Measurements from ENCODE around the gene TFAP2E. TPM values are rescaled to one million over a fixed set of nuclear protein-coding genes. Genes with fewer than 3 reads are reported as not detected.

TFAP2E gene
- total and polyA plus RNA-seq, 4 donors = 0.99 to 12.4 (median 4.7) TPM

- Histone ChIP-seq H3K27me3 (ENCODE audit: control insufficient read depth, insufficient read depth, low read length) (no peaks in the 10 kb centered on the region), H3K9me3 (ENCODE audit: control insufficient read depth, insufficient read depth, low read length) (no peaks in the 10 kb centered on the region), H3K27ac (ENCODE audit: low read depth, low read length) (no peak overlapping the region), H3K4me1 (ENCODE audit: control insufficient read depth, insufficient read depth, low read length) (no peaks in the 10 kb centered on the region), H3K36me3 (ENCODE audit: control insufficient read depth, insufficient read depth, low read length) (peaks cover 43% of the 10 kb centered on the region), H3K4me3 (ENCODE audit: low read depth, low read length) (no peak overlapping the region)
- peak in 1 of 6 donors; percentile 3 for DNase-seq (ENCODE audit: low read depth in 4 of 6, low spot score in 6 of 6)
- WGBS (ENCODE audit: insufficient coverage) = 53% methylated on average over 5 of the region's 6 CpGs
Observed at GRCh38 chr1:35605071-35605866, 32.2 kb downstream of the TFAP2E start.

GRCh38 chr1:35605867-35606182, 32.7 kb downstream of the TFAP2E start:
- DNase-seq (ENCODE audit: low read depth in 4 of 6, low spot score in 6 of 6) = no peak
- H3K4me3 ChIP-seq (ENCODE audit: low read depth, low read length) = no peak overlapping the region
- H3K9me3 ChIP-seq (ENCODE audit: control insufficient read depth, insufficient read depth, low read length) = no peaks in the 10 kb centered on the region
- H3K27ac ChIP-seq (ENCODE audit: low read depth, low read length) = no peak overlapping the region
- peaks cover 45% of the 10 kb centered on the region for H3K36me3 ChIP-seq (ENCODE audit: control insufficient read depth, insufficient read depth, low read length)
- no peaks in the 10 kb centered on the region for H3K27me3 ChIP-seq (ENCODE audit: control insufficient read depth, insufficient read depth, low read length)
- 54% methylated on average over 3 of the region's 4 CpGs for WGBS (ENCODE audit: insufficient coverage)
- no peaks in the 10 kb centered on the region for H3K4me1 ChIP-seq (ENCODE audit: control insufficient read depth, insufficient read depth, low read length)

GRCh38 chr1:35611655-35612054, 38.5 kb downstream of the TFAP2E start:
- Histone ChIP-seq H3K4me3 (ENCODE audit: low read depth, low read length) (no peak overlapping the region), H3K36me3 (ENCODE audit: control insufficient read depth, insufficient read depth, low read length) (peaks cover 18% of the 10 kb centered on the region), H3K9me3 (ENCODE audit: control insufficient read depth, insufficient read depth, low read length) (no peaks in the 10 kb centered on the region), H3K27me3 (ENCODE audit: control insufficient read depth, insufficient read depth, low read length) (no peaks in the 10 kb centered on the region), H3K27ac (ENCODE audit: low read depth, low read length) (no peak overlapping the region), H3K4me1 (ENCODE audit: control insufficient read depth, insufficient read depth, low read length) (no peaks in the 10 kb centered on the region)
- DNase-seq (ENCODE audit: low read depth in 4 of 6, low spot score in 6 of 6) = no peak
- 100% methylated on average over 5 of the region's 7 CpGs for WGBS (ENCODE audit: insufficient coverage)

GRCh38 chr1:35615440-35615839, 42.3 kb downstream of the TFAP2E start:
- no peaks in the 10 kb centered on the region for H3K4me1 ChIP-seq (ENCODE audit: control insufficient read depth, insufficient read depth, low read length)
- H3K27ac ChIP-seq (ENCODE audit: low read depth, low read length) = no peak overlapping the region
- H3K27me3 ChIP-seq (ENCODE audit: control insufficient read depth, insufficient read depth, low read length) = no peaks in the 10 kb centered on the region
- H3K9me3 ChIP-seq (ENCODE audit: control insufficient read depth, insufficient read depth, low read length) = no peaks in the 10 kb centered on the region
- peak in 2 of 6 donors; percentile 13 to 42 for DNase-seq (ENCODE audit: low read depth in 4 of 6, low spot score in 6 of 6)
- H3K36me3 ChIP-seq (ENCODE audit: control insufficient read depth, insufficient read depth, low read length) = peaks cover 9% of the 10 kb centered on the region
- 43% methylated on average over 7 of the region's 8 CpGs for WGBS (ENCODE audit: insufficient coverage)
- H3K4me3 ChIP-seq (ENCODE audit: low read depth, low read length) = no peak overlapping the region

- Histone ChIP-seq H3K9me3 (ENCODE audit: control insufficient read depth, insufficient read depth, low read length) (no peaks in the 10 kb centered on the region), H3K4me1 (ENCODE audit: control insufficient read depth, insufficient read depth, low read length) (no peaks in the 10 kb centered on the region), H3K36me3 (ENCODE audit: control insufficient read depth, insufficient read depth, low read length) (peaks cover 16% of the 10 kb centered on the region), H3K4me3 (ENCODE audit: low read depth, low read length) (no peak overlapping the region), H3K27me3 (ENCODE audit: control insufficient read depth, insufficient read depth, low read length) (no peaks in the 10 kb centered on the region), H3K27ac (ENCODE audit: low read depth, low read length) (no peak overlapping the region)
- 100% methylated on average over 1 of the region's 6 CpGs for WGBS (ENCODE audit: insufficient coverage)
- DNase-seq (ENCODE audit: low read depth in 4 of 6, low spot score in 6 of 6) = no peak
Observed at GRCh38 chr1:35619237-35620121, 46.4 kb downstream of the TFAP2E start.

- Histone ChIP-seq H3K27ac (ENCODE audit: low read depth, low read length) (no peak overlapping the region), H3K4me1 (ENCODE audit: control insufficient read depth, insufficient read depth, low read length) (no peaks in the 10 kb centered on the region), H3K9me3 (ENCODE audit: control insufficient read depth, insufficient read depth, low read length) (no peaks in the 10 kb centered on the region), H3K27me3 (ENCODE audit: control insufficient read depth, insufficient read depth, low read length) (no peaks in the 10 kb centered on the region), H3K36me3 (ENCODE audit: control insufficient read depth, insufficient read depth, low read length) (peaks cover 16% of the 10 kb centered on the region), H3K4me3 (ENCODE audit: low read depth, low read length) (no peak overlapping the region)
- no peak for DNase-seq (ENCODE audit: low read depth in 4 of 6, low spot score in 6 of 6)
- 90% methylated on average over 2 of the region's 4 CpGs for WGBS (ENCODE audit: insufficient coverage)
Observed at GRCh38 chr1:35622510-35623178, 49.5 kb downstream of the TFAP2E start.

GRCh38 chr1:35623832-35624231, 50.7 kb downstream of the TFAP2E start:
- Histone ChIP-seq H3K4me1 (ENCODE audit: control insufficient read depth, insufficient read depth, low read length) (no peaks in the 10 kb centered on the region), H3K27ac (ENCODE audit: low read depth, low read length) (no peak overlapping the region), H3K9me3 (ENCODE audit: control insufficient read depth, insufficient read depth, low read length) (no peaks in the 10 kb centered on the region), H3K27me3 (ENCODE audit: control insufficient read depth, insufficient read depth, low read length) (no peaks in the 10 kb centered on the region), H3K36me3 (ENCODE audit: control insufficient read depth, insufficient read depth, low read length) (peaks cover 16% of the 10 kb centered on the region), H3K4me3 (ENCODE audit: low read depth, low read length) (no peak overlapping the region)
- no peak for DNase-seq (ENCODE audit: low read depth in 4 of 6, low spot score in 6 of 6)

GRCh38 chr1:35629051-35629450, 55.9 kb downstream of the TFAP2E start:
- Histone ChIP-seq H3K4me1 (ENCODE audit: control insufficient read depth, insufficient read depth, low read length) (no peaks in the 10 kb centered on the region), H3K36me3 (ENCODE audit: control insufficient read depth, insufficient read depth, low read length) (peaks cover 25% of the 10 kb centered on the region), H3K4me3 (ENCODE audit: low read depth, low read length) (no peak overlapping the region), H3K9me3 (ENCODE audit: control insufficient read depth, insufficient read depth, low read length) (no peaks in the 10 kb centered on the region), H3K27me3 (ENCODE audit: control insufficient read depth, insufficient read depth, low read length) (no peaks in the 10 kb centered on the region), H3K27ac (ENCODE audit: low read depth, low read length) (no peak overlapping the region)
- no peak for DNase-seq (ENCODE audit: low read depth in 4 of 6, low spot score in 6 of 6)
- WGBS (ENCODE audit: insufficient coverage) = no CpG with 5 or more reads among the region's 2 CpGs

- H3K36me3 ChIP-seq (ENCODE audit: control insufficient read depth, insufficient read depth, low read length) = peaks cover 32% of the 10 kb centered on the region
- no peaks in the 10 kb centered on the region for H3K27me3 ChIP-seq (ENCODE audit: control insufficient read depth, insufficient read depth, low read length)
- no peak for DNase-seq (ENCODE audit: low read depth in 4 of 6, low spot score in 6 of 6)
- H3K27ac ChIP-seq (ENCODE audit: low read depth, low read length) = no peak overlapping the region
- no peaks in the 10 kb centered on the region for H3K9me3 ChIP-seq (ENCODE audit: control insufficient read depth, insufficient read depth, low read length)
- WGBS (ENCODE audit: insufficient coverage) = 100% methylated on average over 1 of the region's 3 CpGs
- H3K4me1 ChIP-seq (ENCODE audit: control insufficient read depth, insufficient read depth, low read length) = no peaks in the 10 kb centered on the region
- no peak overlapping the region for H3K4me3 ChIP-seq (ENCODE audit: low read depth, low read length)
Observed at GRCh38 chr1:35631396-35631795, 58.3 kb downstream of the TFAP2E start.

Data from spinal cord (tissue), 10 donors.